ENCODE measurements around the gene DCST1. TPM values are rescaled to one million over a fixed set of nuclear protein-coding genes. Genes with fewer than 3 reads are reported as not detected.
A peak's percentile ranks its signal among the peaks of the same experiment; 100 is the strongest.

DCST1 gene
- polyA plus RNA-seq, 2 of the 4 experiments (the other 2 are of a cell fraction): 0.06 TPM; not detected in 1

DNA sequence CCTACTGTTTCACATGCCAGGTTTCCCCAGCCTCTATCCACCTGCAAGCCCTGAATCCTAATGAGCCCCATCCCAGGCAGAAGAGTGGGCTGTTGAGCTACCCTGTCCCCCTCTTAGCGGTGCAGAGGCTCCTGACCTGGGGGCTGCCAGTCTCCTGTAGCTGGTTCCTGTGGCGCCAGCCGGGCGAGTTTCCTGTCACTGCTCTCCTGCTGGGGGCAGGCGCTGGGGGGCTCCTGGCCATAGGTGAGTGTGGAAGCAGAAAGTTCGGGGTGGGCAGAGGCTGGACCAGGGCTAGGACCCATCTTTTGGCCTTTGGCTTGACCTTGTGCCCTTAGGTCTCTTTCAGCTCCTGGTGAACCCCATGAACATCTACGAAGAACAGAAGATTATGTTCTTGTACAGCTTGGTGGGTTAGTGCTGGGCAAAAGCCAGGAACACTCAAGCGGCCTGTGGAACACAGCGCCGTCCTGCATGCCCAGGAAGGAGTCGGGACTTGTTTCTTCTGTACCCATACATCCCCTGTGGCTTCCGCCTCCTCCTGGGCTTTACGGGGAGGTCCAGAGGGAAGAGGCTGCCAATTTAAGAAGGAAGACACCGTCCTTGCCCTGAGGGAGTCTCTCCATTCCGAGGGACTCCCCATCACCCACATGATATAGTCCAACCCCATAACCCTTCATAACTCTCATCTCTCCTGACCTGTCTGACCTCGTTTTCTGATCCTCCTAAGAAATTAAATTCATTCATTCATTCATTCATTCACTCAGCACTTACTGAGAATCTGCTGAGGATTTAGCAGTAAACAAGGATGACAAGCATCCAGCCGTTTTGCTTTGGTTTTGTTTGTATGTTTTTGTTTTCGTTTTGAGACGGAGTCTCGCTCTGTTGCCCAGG lies 939 bp downstream of the DCST1 start:
- 79% methylated on average over 20 of the region's 20 CpGs for WGBS (ENCODE audit: missing lambda C conversion rate)
- no peaks in the 10 kb centered on the region for H3K9me3 ChIP-seq
- no peak for ATAC-seq

DNA sequence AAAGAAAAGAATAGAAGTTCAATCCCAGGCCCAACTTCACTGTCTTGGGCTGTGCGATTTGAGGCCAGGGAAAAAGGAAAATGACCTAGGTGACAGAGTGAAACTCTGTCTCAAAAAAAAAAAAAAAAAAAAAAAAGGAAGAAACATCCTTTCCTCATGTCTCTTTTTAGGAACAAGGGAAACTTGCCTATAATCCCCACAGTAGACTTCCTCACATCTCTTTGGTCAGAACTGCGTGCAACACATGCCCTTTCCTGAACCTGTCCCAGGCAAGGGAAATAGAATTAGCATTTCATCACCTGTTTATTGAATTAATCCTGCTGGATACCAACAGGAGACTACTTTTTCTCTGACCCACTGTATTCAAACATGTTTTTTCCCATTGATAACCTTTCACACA lies 2.3 kb downstream of the DCST1 start:
- peaks cover 20% of the 10 kb centered on the region for H3K4me1 ChIP-seq
- CTCF ChIA-PET: interaction anchor here (1.0 kb wide), 1 partner anchor 48 kb away, joined by 3 read pairs; no protein-coding TSS in a partner anchor
- no peaks in the 10 kb centered on the region for H3K9me3 ChIP-seq
- no peak overlapping the region for H3K4me2 ChIP-seq
- no peak for FAIRE-seq
- H3K27ac ChIP-seq: peak overlapping the region in 1 of 2 experiments; percentile 62; a peak in 1 of 6 replicates
- POLR2A ChIA-PET: no interaction called here
- no peak for ATAC-seq
- 96% methylated on average over 2 of the region's 2 CpGs for WGBS (ENCODE audit: missing lambda C conversion rate)
- no peak for TF ChIP-seq POLR2AphosphoS2 (conservative IDR thresholded peaks at IDR 0.05; ENCODE audit: low read length)
- TF ChIP-seq KDM1A (IDR thresholded peaks at IDR 0.05; ENCODE audit: low read depth): no peak
- no peak for TF ChIP-seq RNF2 (IDR thresholded peaks at IDR 0.05; ENCODE audit: borderline replicate concordance, low read depth)
- no peak for TF ChIP-seq HOXA7 (CRISPR knock-in tag; IDR thresholded peaks at IDR 0.05)
- TF ChIP-seq RARB (CRISPR knock-in tag; IDR thresholded peaks at IDR 0.05): no peak
- no peak for TF ChIP-seq RAD21 (conservative IDR thresholded peaks at IDR 0.05 in 1 of 2, IDR thresholded peaks at IDR 0.05 in 1 of 2)
- TF ChIP-seq ESRRA (IDR thresholded peaks at IDR 0.05; ENCODE audit: borderline replicate concordance, low read length): no peak
- TF ChIP-seq SMC3 (IDR thresholded peaks at IDR 0.05): no peak
- TF ChIP-seq PHF8 (IDR thresholded peaks at IDR 0.05; ENCODE audit: borderline replicate concordance, low read depth): no peak
- TF ChIP-seq TP53 (CRISPR knock-in tag; IDR thresholded peaks at IDR 0.05): no peak
- TF ChIP-seq, protein P1, sequence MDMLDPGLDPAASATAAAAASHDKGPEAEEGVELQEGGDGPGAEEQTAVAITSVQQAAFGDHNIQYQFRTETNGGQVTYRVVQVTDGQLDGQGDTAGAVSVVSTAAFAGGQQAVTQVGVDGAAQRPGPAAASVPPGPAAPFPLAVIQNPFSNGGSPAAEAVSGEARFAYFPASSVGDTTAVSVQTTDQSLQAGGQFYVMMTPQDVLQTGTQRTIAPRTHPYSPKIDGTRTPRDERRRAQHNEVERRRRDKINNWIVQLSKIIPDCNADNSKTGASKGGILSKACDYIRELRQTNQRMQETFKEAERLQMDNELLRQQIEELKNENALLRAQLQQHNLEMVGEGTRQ (IDR thresholded peaks at IDR 0.05): no peak
- TF ChIP-seq EP300 (IDR thresholded peaks at IDR 0.05): no peak
- TF ChIP-seq KDM5A (IDR thresholded peaks at IDR 0.05): no peak
- no peak for TF ChIP-seq FOSB (CRISPR knock-in tag; IDR thresholded peaks at IDR 0.05)
- TF ChIP-seq ZSCAN20 (CRISPR knock-in tag; IDR thresholded peaks at IDR 0.05): no peak
- TF ChIP-seq GATA3 (IDR thresholded peaks at IDR 0.05; ENCODE audit: borderline replicate concordance): no peak
- no peak overlapping the region for H3K4me3 ChIP-seq
- DNase-seq (ENCODE audit: low read depth in 1 of 2, low spot score in 1 of 2): no peak

More for the DNA sequence above, 939 bp downstream of the DCST1 start:
- ChIA-PET CTCF (interaction anchor here (1.1 kb wide), 1 partner anchor 138 kb away, joined by 4 read pairs; the partner anchor contains the start of gene KRTCAP2), POLR2A (interaction anchor here (0.6 kb wide), 1 partner anchor 9 kb away, joined by 5 read pairs; no protein-coding TSS in a partner anchor)
- Histone ChIP-seq H3K27ac (no peak overlapping the region; a peak in 1 of 6 replicates), H3K4me1 (peaks cover 19% of the 10 kb centered on the region), H3K4me2 (no peak overlapping the region), H3K4me3 (no peak overlapping the region)
- no peak for TF ChIP-seq JUN (IDR thresholded peaks at IDR 0.05)
- TF ChIP-seq GATA3 (IDR thresholded peaks at IDR 0.05; ENCODE audit: borderline replicate concordance): no peak
- TF ChIP-seq HOXB13 (CRISPR knock-in tag; IDR thresholded peaks at IDR 0.05; ENCODE audit: low read depth): no peak
- TF ChIP-seq, protein P2, sequence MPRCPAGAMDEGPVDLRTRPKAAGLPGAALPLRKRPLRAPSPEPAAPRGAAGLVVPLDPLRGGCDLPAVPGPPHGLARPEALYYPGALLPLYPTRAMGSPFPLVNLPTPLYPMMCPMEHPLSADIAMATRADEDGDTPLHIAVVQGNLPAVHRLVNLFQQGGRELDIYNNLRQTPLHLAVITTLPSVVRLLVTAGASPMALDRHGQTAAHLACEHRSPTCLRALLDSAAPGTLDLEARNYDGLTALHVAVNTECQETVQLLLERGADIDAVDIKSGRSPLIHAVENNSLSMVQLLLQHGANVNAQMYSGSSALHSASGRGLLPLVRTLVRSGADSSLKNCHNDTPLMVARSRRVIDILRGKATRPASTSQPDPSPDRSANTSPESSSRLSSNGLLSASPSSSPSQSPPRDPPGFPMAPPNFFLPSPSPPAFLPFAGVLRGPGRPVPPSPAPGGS (IDR thresholded peaks at IDR 0.05): no peak
- TF ChIP-seq NPAS2 (CRISPR knock-in tag; IDR thresholded peaks at IDR 0.05; ENCODE audit: borderline replicate concordance): no peak
- TF ChIP-seq, protein P1 (IDR thresholded peaks at IDR 0.05): no peak
- TF ChIP-seq, protein P3, sequence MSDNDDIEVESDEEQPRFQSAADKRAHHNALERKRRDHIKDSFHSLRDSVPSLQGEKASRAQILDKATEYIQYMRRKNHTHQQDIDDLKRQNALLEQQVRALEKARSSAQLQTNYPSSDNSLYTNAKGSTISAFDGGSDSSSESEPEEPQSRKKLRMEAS (IDR thresholded peaks at IDR 0.05): no peak
- no peak for TF ChIP-seq BHLHE40 (IDR thresholded peaks at IDR 0.05; ENCODE audit: low read depth, low read length)
- no peak for TF ChIP-seq RCOR1 (IDR thresholded peaks at IDR 0.05; ENCODE audit: low read depth, low read length)
- no peak for TF ChIP-seq MAFK (IDR thresholded peaks at IDR 0.05; ENCODE audit: partially characterized antibody)
- no peak for TF ChIP-seq ZFP36 (IDR thresholded peaks at IDR 0.05; ENCODE audit: borderline replicate concordance, partially characterized antibody)
- no peak for TF ChIP-seq HOXB5 (CRISPR knock-in tag; IDR thresholded peaks at IDR 0.05)
- TF ChIP-seq EHF (CRISPR knock-in tag; IDR thresholded peaks at IDR 0.05): no peak
- TF ChIP-seq RAD21 (conservative IDR thresholded peaks at IDR 0.05 in 1 of 2, IDR thresholded peaks at IDR 0.05 in 1 of 2): no peak
- TF ChIP-seq, protein P4, sequence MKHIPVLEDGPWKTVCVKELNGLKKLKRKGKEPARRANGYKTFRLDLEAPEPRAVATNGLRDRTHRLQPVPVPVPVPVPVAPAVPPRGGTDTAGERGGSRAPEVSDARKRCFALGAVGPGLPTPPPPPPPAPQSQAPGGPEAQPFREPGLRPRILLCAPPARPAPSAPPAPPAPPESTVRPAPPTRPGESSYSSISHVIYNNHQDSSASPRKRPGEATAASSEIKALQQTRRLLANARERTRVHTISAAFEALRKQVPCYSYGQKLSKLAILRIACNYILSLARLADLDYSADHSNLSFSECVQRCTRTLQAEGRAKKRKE (CRISPR knock-in tag; IDR thresholded peaks at IDR 0.05; ENCODE audit: low read depth): no peak
- no peak for FAIRE-seq
- no peak for DNase-seq (ENCODE audit: low read depth in 1 of 2, low spot score in 1 of 2)

All from A549 (cell line).